Lower leg skin (tissue), 4 donors: ENCODE results near the gene CCDC175. TPM values are rescaled to one million over a fixed set of nuclear protein-coding genes. Genes with fewer than 3 reads are reported as not detected.

Source experiments
- DNase-seq, 2 donors: peaks; one replicate each; pipeline ENCODE4 v3.0.0-alpha.2; 2019; ENCODE audit warnings: low spot score in 2 of 2
- H3K4me3 ChIP-seq: fragments of 200-600 bp; sonication (generic); 2 replicates; pipeline ENCODE4 v1.5.1; 2017; ENCODE audit warnings: mild to moderate bottlenecking, low read depth; ENCODE audit not compliant: poor library complexity, severe bottlenecking
- POLR2A ChIP-seq, 2 donors: fragments of 450-650 bp; IDR thresholded peaks; one replicate each; pipeline ENCODE4 v1.6.1; 2016 to 2017; ENCODE audit warnings: antibody characterized with exemption in 2 of 2, mild to moderate bottlenecking in 1 of 2, moderate library complexity in 1 of 2
- WGBS, 2 donors: methylation state at CpG; one replicate each; pipeline ENCODE4 v1.1.5; 2018; 5-methylcytosine and 5-hydroxymethylcytosine counted together
- intact Hi-C: fragments of 100-400 bp; cut with DNase I; formaldehyde crosslinking; loops from one replicate; pipeline ENCODE4 v1.15.0; 2023; ENCODE audit warnings: low total_unique reads
- total RNA-seq, 4 donors: library from RNA; depleted of rRNA; stranded (reverse); fragments of >200 nt; gene quantifications; one replicate each; pipeline ENCODE4 v1.1.0, GENCODE V29; 2016
- TF ChIP-seq, protein P1 (sequence below), 3 donors: fragments of 450-650 bp; IDR thresholded peaks; one replicate each; pipeline ENCODE4 v1.5.1; 2016; ENCODE audit warnings: antibody characterized with exemption in 3 of 3, mild to moderate bottlenecking in 3 of 3, moderate library complexity in 2 of 3

The CCDC175 gene
- total RNA-seq, 4 donors from 2014 or later, result not detected

DNA sequence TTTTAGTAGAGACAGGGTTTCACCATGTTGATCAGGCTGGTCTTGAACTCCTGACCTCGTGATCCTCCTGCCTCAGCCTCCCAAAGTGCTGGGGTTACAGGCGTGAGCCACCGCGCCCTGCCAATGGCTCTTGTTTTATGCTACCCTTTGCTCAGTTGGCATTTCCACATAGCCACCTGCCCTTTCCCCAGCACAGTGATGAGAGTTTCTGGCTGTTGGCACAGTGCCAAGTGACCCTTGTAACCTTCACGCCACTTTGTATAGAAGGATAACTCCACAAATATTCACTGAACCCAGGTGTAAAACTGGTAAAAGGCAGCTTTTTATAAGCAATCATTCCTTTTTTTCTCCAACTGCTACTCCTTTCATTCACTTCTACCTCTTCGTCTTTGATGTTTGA is 18.5 kb upstream of the CCDC175 start:
- DNase-seq, result no peak
- intact Hi-C loops, result no loop called here
- TF ChIP-seq, protein P1, sequence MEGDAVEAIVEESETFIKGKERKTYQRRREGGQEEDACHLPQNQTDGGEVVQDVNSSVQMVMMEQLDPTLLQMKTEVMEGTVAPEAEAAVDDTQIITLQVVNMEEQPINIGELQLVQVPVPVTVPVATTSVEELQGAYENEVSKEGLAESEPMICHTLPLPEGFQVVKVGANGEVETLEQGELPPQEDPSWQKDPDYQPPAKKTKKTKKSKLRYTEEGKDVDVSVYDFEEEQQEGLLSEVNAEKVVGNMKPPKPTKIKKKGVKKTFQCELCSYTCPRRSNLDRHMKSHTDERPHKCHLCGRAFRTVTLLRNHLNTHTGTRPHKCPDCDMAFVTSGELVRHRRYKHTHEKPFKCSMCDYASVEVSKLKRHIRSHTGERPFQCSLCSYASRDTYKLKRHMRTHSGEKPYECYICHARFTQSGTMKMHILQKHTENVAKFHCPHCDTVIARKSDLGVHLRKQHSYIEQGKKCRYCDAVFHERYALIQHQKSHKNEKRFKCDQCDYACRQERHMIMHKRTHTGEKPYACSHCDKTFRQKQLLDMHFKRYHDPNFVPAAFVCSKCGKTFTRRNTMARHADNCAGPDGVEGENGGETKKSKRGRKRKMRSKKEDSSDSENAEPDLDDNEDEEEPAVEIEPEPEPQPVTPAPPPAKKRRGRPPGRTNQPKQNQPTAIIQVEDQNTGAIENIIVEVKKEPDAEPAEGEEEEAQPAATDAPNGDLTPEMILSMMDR (IDR thresholded peaks at IDR 0.05), result no peak
- no peak for TF ChIP-seq POLR2A (IDR thresholded peaks at IDR 0.05)
- no peak overlapping the region for H3K4me3 ChIP-seq
- WGBS, 2 donors, result 82 to 93% methylated on average over 6 of the region's 6 CpGs

DNA sequence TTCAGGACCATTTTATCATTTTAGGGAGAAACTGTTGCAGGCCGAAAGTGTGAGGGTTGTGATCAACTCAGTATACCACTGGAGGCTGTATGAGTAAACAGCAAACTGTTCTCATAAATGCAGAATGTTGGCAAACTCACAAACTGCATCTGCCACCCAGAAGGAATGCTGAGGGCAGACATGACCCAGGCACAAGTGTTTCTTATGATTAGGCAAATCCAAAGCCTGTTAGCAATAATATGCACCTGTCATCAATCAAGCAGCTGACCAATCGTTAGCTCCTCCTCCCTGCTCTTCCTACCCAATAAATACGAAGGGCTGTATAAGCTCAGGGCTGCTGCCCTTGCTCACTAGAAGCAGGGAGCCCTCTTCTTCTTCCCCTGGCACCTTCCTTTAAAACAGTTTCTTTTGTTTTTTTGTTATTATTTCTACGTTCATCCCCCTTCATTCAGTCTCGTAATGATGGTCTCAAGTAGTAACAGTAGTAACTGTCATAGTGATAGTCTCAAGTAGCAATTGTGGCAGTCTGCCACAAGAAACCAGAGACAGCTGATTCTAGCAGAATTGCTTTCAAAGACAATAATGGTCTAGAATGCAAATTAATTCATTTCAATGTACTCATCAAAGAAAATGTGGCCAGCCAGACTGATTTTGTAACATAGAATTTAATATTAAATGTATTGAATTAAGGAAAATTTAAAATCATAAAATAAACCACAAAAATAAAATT is 15.2 kb upstream of the CCDC175 start:
- no peak for TF ChIP-seq POLR2A (IDR thresholded peaks at IDR 0.05)
- TF ChIP-seq, protein P1 (IDR thresholded peaks at IDR 0.05), result no peak
- WGBS, 2 donors, result 84 to 88% methylated on average over 5 of the region's 5 CpGs
- no peak overlapping the region for H3K4me3 ChIP-seq
- intact Hi-C loops, result no loop called here
- no peak for DNase-seq

DNA sequence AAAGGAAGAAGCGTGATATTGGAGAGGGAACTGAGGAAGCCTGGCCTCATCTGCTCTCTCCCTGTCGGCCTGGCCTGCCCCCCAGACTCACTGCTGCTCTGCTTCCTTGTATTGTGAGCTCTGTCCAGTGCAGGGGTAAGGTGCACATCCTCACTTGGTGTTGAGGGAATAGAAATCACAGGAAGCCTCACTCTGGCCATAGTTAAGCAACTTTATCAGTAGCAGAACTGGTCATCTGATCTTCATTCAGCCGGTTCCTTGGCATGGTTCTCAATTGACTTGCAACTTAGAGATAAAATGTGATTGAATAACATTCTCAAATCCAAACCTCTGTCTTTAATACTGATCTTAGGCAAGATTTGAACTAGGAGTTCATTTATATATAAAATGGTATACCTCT is 11.5 kb upstream of the CCDC175 start:
- no peak for TF ChIP-seq POLR2A (IDR thresholded peaks at IDR 0.05)
- TF ChIP-seq, protein P1 (IDR thresholded peaks at IDR 0.05), result no peak
- intact Hi-C loops, result no loop called here
- 83 to 90% methylated on average over 3 of the region's 3 CpGs for WGBS, 2 donors

DNA sequence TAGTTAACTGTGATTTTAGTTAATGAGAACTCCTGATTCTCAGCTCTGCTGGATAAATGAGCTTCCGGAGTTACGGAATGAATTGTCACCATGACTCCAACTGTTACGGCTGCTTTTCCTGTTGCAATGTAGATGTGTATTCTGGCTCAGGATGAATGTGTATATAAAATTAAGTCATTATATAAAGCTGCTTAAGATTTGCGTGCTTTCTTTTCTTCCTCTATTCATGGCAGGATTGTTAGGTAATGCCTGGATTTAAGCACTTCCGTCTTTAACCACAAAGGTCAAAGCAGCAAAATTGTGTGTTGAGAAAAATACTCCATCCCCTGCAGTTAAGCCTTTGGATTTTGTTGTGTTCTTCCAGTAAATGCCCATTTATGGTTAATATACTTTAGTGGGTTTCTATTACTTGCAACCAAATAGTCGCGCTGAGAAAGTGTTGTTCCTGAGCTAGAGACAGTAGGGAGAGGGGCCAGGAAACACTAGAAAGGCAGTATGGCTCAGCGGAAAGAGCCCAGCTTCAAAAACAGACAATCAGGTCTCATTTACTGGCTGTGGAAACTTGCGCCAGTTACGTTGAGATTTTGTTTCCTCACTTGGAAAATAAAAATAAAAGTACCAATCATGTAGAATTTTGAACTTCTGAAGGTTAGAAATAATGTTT is 9.4 kb upstream of the CCDC175 start:
- H3K4me3 ChIP-seq, result no peak overlapping the region
- TF ChIP-seq, protein P1 (IDR thresholded peaks at IDR 0.05), result no peak
- TF ChIP-seq POLR2A (IDR thresholded peaks at IDR 0.05), result no peak
- 76 to 78% methylated on average over 10 of the region's 10 CpGs for WGBS, 2 donors
- intact Hi-C loops, result no loop called here
- DNase-seq, result no peak

More for the DNA sequence above, 11.5 kb upstream of the CCDC175 start:
- DNase-seq, result no peak
- no peak overlapping the region for H3K4me3 ChIP-seq

DNA sequence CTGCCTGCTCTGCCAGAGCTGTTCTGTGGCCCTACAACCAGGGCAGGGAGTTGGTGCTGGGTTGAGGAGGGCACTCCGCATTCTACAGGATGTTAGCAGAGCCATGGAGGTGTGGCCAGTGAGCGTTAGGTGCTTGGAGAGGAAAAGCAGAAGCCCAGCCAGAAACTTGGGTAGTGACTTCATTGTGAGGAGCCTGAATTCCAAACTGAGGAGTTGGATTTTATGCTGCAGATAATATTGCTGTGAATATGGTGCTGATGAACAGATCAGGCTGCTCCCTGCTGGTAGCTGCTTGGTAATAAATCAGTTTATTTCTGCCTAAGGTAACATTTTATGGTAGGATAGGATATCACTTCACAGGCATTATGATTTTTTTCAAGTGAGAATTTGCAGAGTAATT is 7.1 kb upstream of the CCDC175 start:
- DNase-seq, result no peak
- no peak for TF ChIP-seq POLR2A (IDR thresholded peaks at IDR 0.05)
- TF ChIP-seq, protein P1 (IDR thresholded peaks at IDR 0.05), result no peak
- intact Hi-C loops, result no loop called here
- H3K4me3 ChIP-seq, result no peak overlapping the region
- WGBS, 2 donors, result 14 to 32% methylated on average over 2 of the region's 2 CpGs
